Measurements from ENCODE around the gene MRPL14. TPM values are rescaled to one million over a fixed set of nuclear protein-coding genes. Genes with fewer than 3 reads are reported as not detected.
A peak's percentile ranks its signal among the peaks of the same experiment; 100 is the strongest.

Gene MRPL14
- total and polyA plus RNA-seq, 2 of the 8 experiments (the other 6 are each of a cell fraction or from before 2014, with no cell fraction given): 82.0 to 97.1 TPM

- no peak overlapping the region for H3K4me2 ChIP-seq (ENCODE audit: insufficient read depth in 1 of 2, low read depth in 2 of 2, low read length in 2 of 2)
- H4K5ac ChIP-seq (ENCODE audit: insufficient read length, low read depth, low read length): no peak overlapping the region
- no peak overlapping the region for H3K4me3 ChIP-seq (ENCODE audit: extremely low read depth in 1 of 4, insufficient read depth in 2 of 4, low read depth in 3 of 4, low read length in 4 of 4)
- FAIRE-seq (no peak), DNase-seq (ENCODE audit: low read depth in 1 of 2, low spot score in 2 of 2) (no peak)
- 86% methylated on average over 4 of the region's 4 CpGs; no CpG with 5 or more reads in 1 of the 2 experiments for WGBS, 2 experiments (ENCODE audit: extremely low coverage in 1 of 2, insufficient coverage in 1 of 2, insufficient read length in 1 of 2, insufficient replicate concordance in 2 of 2, low coverage in 1 of 2, low lambda C conversion rate in 2 of 2, missing lambda C conversion rate in 1 of 2)
- no peak overlapping the region for H2BK12ac ChIP-seq (ENCODE audit: low read depth, low read length)
- no peak overlapping the region for H2AK5ac ChIP-seq (ENCODE audit: low read depth, low read length)
- peaks cover 7% of the 10 kb centered on the region for H3K79me1 ChIP-seq (ENCODE audit: low read depth, low read length)
- H3K4me1 ChIP-seq (replicated peaks in 1 of 4; ENCODE audit: control insufficient read depth in 3 of 4, insufficient read depth in 4 of 4, low read length in 3 of 4): peaks cover 8 to 19% (median 15%) of the 10 kb centered on the region in 4 experiments
- peak overlapping the region; percentile 72; the same call in 1 of the 2 replicates for H2BK15ac ChIP-seq (ENCODE audit: low read length)
- no peak overlapping the region for H3K23ac ChIP-seq (ENCODE audit: insufficient read length)
- H3K36me3 ChIP-seq (ENCODE audit: control insufficient read depth in 2 of 4, insufficient read depth in 4 of 4, low read length in 3 of 4): peaks cover 0 to 5% (median 3%) of the 10 kb centered on the region in 4 experiments; a peak in 4 of 8 replicates
- no peak overlapping the region for H2AFZ ChIP-seq (ENCODE audit: low read length)
- H3K18ac ChIP-seq (ENCODE audit: extremely low read depth, low read length): no peak overlapping the region
- peaks cover 10 to 18% of the 10 kb centered on the region in 2 experiments for H4K20me1 ChIP-seq (replicated peaks in 1 of 2; ENCODE audit: control insufficient read depth in 1 of 2, insufficient read depth in 2 of 2, low read length in 2 of 2)
- no peak overlapping the region for H3K27ac ChIP-seq (ENCODE audit: low read depth, low read length)
- H3K79me2 ChIP-seq (ENCODE audit: control insufficient read depth in 1 of 2, insufficient read depth in 2 of 2, low read length in 2 of 2): peaks cover 0 to 16% of the 10 kb centered on the region in 2 experiments; a peak in 3 of 4 replicates
- POLR2A ChIA-PET (ENCODE audit: partially characterized antibody): interaction anchor here (0.8 to 2.0 kb wide), 9 partner anchors 10 to 180 kb away, joined by 3 to 6 read pairs (median 5); partner anchors contain the start of gene AARS2
- H3K14ac ChIP-seq (ENCODE audit: insufficient read length): no peak overlapping the region
- no peak overlapping the region for H3K56ac ChIP-seq (replicated peaks; ENCODE audit: insufficient read length, low read depth, low read length)
- H3K23me2 ChIP-seq (ENCODE audit: low read depth, low read length): peaks cover 5% of the 10 kb centered on the region; the same call in 1 of the 2 replicates
- CTCF ChIA-PET (ENCODE audit: partially characterized antibody): interaction anchor here (0.8 to 11.1 kb wide), 14 partner anchors 10 to 173 kb away, joined by 3 to 128 read pairs (median 6); partner anchors contain the start of gene SLC29A1
- H3K9ac ChIP-seq (replicated peaks in 1 of 4; ENCODE audit: extremely low read depth in 1 of 4, low read depth in 3 of 4, low read length in 3 of 4): no peak overlapping the region
- no peak overlapping the region for H2BK5ac ChIP-seq (ENCODE audit: low read depth, low read length)
- H4K8ac ChIP-seq (ENCODE audit: extremely low read depth, insufficient read depth, low read length): no peak overlapping the region
- no peak overlapping the region for H3K4ac ChIP-seq (replicated peaks; ENCODE audit: insufficient read length, low read depth, low read length)
- H2BK120ac ChIP-seq (replicated peaks; ENCODE audit: low read depth, low read length): no peak overlapping the region
- no peak overlapping the region for H4K91ac ChIP-seq (replicated peaks; ENCODE audit: insufficient read length, low read length)
- H2BK20ac ChIP-seq (ENCODE audit: low read length): 0 out of 2 replicates have a peak overlapping the region, but pooled peaks have one; percentile 3
- no peaks in the 10 kb centered on the region for H3K9me3 ChIP-seq (ENCODE audit: insufficient read depth in 2 of 2, low read depth in 1 of 2, low read length in 1 of 2)
- H3K27me3 ChIP-seq (replicated peaks in 1 of 4; ENCODE audit: control insufficient read depth in 3 of 4, extremely low read depth in 1 of 4, insufficient read depth in 3 of 4, low read length in 3 of 4): no peaks in the 10 kb centered on the region
- TF ChIP-seq ASH2L (IDR thresholded peaks at IDR 0.05; ENCODE audit: low read length): no peak
- no peak for TF ChIP-seq HDAC6 (IDR thresholded peaks at IDR 0.05; ENCODE audit: low read depth, low read length)
- TF ChIP-seq SIX5 (IDR thresholded peaks at IDR 0.05; ENCODE audit: low read depth, low read length): no peak
- no peak for TF ChIP-seq KDM5A (IDR thresholded peaks at IDR 0.05; ENCODE audit: low read length)
- no peak for TF ChIP-seq MAFK (IDR thresholded peaks at IDR 0.05; ENCODE audit: low read depth, low read length)
- no peak for TF ChIP-seq TEAD4 (IDR thresholded peaks at IDR 0.05; ENCODE audit: low read depth, low read length)
- TF ChIP-seq RFX5 (IDR thresholded peaks at IDR 0.05; ENCODE audit: borderline replicate concordance, low read depth, low read length): no peak
- TF ChIP-seq E2F6 (IDR thresholded peaks at IDR 0.05): no peak
- TF ChIP-seq CBX5 (IDR thresholded peaks at IDR 0.05; ENCODE audit: low read depth, low read length): no peak
- TF ChIP-seq BCL11A (IDR thresholded peaks at IDR 0.05; ENCODE audit: low read depth in 2 of 2, low read length in 2 of 2): no peak
- TF ChIP-seq TAF7 (optimal IDR thresholded peaks at IDR 0.05; ENCODE audit: borderline replicate concordance, low read depth, low read length): no peak
- TF ChIP-seq POU5F1 (IDR thresholded peaks at IDR 0.05; ENCODE audit: low read depth, low read length): no peak
- TF ChIP-seq BRCA1 (IDR thresholded peaks at IDR 0.05; ENCODE audit: low read depth, low read length): no peak
- no peak for TF ChIP-seq CBX8 (IDR thresholded peaks at IDR 0.05; ENCODE audit: borderline replicate concordance, low read depth, low read length)
Measured at GRCh38 chr6:44132476-44132875, 5.2 kb upstream of the MRPL14 start.
